Spleen (tissue), 7 donors: ENCODE data around the gene FRMD4A.

ENCODE experiments used
- CTCF ChIP-seq, 11 experiments: fragments of 200-600 bp in 7 of 11; fragments of 450-650 bp in 4 of 11; sonication (generic) in 4 of 11; IDR thresholded peaks in 8 of 11; conservative IDR thresholded peaks in 3 of 11; 1 replicate in 7 of 11; 2 replicates in 4 of 11; pipeline versions ENCODE4 v1.4.0 to v1.8.0; 2016 to 2021; ENCODE audit warnings: antibody characterized with exemption in 11 of 11, inconsistent platforms in 4 of 11, mild to moderate bottlenecking in 1 of 11
- POLR2A ChIP-seq, 3 donors: fragments of 450-650 bp; IDR thresholded peaks; one replicate each; pipeline ENCODE4 v1.5.1; 2017; ENCODE audit warnings: antibody characterized with exemption in 3 of 3, mild to moderate bottlenecking in 1 of 3
- POLR2AphosphoS5 ChIP-seq, 3 donors: sonication (generic); formaldehyde crosslinking; IDR thresholded peaks; one replicate each; pipeline ENCODE4 v1.5.1; 2017; ENCODE audit warnings: antibody characterized with exemption in 3 of 3
- donor health status: DM: no; HTN: no; CAD: no; lungs with moderate emphysema.
- donor health status: DM: no; HTN: no; CAD: no.
- donor health status: DM: no; HTN: no; CAD: no.

- TF ChIP-seq CTCF (IDR thresholded peaks at IDR 0.05 in 8 of 11, conservative IDR thresholded peaks at IDR 0.05 in 3 of 11) (no peak), POLR2A (IDR thresholded peaks at IDR 0.05) (no peak), POLR2AphosphoS5 (IDR thresholded peaks at IDR 0.05) (no peak)
Measured at GRCh38 chr10:14150526-14150925, 180.2 kb downstream of the FRMD4A start.
